DOHH2 (cell line): ENCODE results near the gene RNF181.

Experiments
- EZH2phosphoT487 ChIP-seq: fragments of 200-600 bp; sonication (generic); IDR thresholded peaks from 2 replicates; pipeline ENCODE4 v1.6.1; 2017; ENCODE audit warnings: borderline replicate concordance, mild to moderate bottlenecking, antibody characterized with exemption, low read length, moderate library complexity, mixed read lengths
- TF ChIP-seq, protein P1 (sequence below): fragments of 200-600 bp; sonication (generic); IDR thresholded peaks from one replicate; pipeline ENCODE4 v1.5.1; 2014; ENCODE audit warnings: antibody characterized with exemption, mild to moderate bottlenecking, low read depth, low read length; ENCODE audit not compliant: poor library complexity, severe bottlenecking

DNA sequence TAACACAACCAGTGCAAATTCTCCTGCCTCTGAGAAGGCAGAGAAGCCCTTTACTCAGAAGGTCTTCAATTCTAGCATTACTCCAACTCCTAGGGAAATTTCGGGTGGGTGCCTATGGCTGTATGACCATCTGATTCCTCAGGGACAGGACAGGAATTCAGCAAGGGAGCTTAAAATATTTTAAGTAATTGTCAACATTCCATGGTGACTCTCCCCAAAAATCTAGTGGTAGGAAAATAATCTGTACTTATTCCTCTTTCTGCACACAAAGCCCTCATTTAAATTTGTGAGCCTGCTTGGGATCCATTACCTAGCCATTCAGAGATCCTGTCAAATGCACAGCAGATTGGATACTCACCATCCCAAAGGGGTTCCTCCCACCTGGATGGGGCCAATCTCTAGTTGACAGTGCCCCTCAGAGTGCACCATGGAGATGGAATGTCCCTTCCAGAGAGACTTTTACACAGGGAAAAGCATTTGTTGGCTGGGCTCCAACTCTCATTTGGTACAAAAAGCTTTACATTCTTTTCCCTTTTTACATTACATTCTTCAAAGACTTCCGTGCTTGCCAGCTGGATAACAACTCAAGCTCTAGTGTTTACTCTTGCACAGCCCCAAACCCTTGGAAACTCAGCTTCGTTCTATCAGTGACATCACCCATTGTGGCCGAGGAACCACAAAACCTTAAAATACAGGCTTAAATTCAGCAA lies 10.0 kb downstream of the RNF181 start:
- TF ChIP-seq, protein P1, sequence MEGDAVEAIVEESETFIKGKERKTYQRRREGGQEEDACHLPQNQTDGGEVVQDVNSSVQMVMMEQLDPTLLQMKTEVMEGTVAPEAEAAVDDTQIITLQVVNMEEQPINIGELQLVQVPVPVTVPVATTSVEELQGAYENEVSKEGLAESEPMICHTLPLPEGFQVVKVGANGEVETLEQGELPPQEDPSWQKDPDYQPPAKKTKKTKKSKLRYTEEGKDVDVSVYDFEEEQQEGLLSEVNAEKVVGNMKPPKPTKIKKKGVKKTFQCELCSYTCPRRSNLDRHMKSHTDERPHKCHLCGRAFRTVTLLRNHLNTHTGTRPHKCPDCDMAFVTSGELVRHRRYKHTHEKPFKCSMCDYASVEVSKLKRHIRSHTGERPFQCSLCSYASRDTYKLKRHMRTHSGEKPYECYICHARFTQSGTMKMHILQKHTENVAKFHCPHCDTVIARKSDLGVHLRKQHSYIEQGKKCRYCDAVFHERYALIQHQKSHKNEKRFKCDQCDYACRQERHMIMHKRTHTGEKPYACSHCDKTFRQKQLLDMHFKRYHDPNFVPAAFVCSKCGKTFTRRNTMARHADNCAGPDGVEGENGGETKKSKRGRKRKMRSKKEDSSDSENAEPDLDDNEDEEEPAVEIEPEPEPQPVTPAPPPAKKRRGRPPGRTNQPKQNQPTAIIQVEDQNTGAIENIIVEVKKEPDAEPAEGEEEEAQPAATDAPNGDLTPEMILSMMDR: no peak
- no peak for TF ChIP-seq EZH2phosphoT487
